ENCODE results near the gene RMND1. TPM values are rescaled to one million over a fixed set of nuclear protein-coding genes. Genes with fewer than 3 reads are reported as not detected.

RMND1 gene
- total and polyA plus RNA-seq, 2 of the 13 experiments (the other 11 are each of a cell fraction or from before 2014, with no cell fraction given), result 34.0 to 72.5 TPM

DNA sequence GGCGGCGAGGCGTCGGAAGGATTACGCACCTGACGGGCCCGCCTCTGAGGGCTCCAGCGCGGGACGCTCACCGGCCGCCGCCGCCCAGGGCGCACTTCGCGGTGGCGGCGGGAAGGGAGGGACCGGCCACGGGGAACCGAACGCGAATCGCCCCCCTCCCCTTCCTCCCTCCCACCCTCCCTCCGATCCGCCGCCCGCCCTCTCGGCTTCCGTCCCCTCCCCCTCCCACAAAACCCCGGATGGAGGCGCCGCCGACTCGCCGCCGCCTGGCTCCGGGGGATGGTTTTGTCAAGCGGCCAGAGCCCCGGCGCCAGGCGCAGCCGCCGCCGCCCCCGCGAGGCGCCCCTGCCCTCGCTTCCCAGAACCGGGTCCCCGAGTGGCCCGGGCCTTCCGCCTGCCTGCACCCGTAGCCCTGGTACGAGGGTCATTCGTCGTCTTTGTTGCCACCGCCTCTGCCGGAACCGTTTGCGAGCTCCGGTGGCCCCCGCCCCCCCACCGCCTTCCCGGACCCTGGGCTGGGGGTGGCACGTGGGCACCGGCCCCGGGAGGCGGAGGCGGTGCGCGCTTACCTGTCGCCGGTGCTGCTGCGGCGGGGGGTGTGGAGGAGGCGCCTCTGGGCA lies 61.0 kb downstream of the RMND1 start (continued):
- no peak; the same call in 1 of the 2 replicates for TF ChIP-seq KMT2B (CRISPR knock-in tag; IDR thresholded peaks at IDR 0.05)
- TF ChIP-seq PRMT3 (CRISPR knock-in tag; IDR thresholded peaks at IDR 0.05; ENCODE audit: borderline replicate concordance, low read depth), result no peak
- TF ChIP-seq ZNF607 (CRISPR knock-in tag; IDR thresholded peaks at IDR 0.05; ENCODE audit: borderline replicate concordance), result no peak
- TF ChIP-seq SMC3 (IDR thresholded peaks at IDR 0.05; ENCODE audit: low read length), result no peak
- TF ChIP-seq, protein P1, sequence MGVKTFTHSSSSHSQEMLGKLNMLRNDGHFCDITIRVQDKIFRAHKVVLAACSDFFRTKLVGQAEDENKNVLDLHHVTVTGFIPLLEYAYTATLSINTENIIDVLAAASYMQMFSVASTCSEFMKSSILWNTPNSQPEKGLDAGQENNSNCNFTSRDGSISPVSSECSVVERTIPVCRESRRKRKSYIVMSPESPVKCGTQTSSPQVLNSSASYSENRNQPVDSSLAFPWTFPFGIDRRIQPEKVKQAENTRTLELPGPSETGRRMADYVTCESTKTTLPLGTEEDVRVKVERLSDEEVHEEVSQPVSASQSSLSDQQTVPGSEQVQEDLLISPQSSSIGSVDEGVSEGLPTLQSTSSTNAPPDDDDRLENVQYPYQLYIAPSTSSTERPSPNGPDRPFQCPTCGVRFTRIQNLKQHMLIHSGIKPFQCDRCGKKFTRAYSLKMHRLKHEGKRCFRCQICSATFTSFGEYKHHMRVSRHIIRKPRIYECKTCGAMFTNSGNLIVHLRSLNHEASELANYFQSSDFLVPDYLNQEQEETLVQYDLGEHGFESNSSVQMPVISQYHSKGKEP (CRISPR knock-in tag; IDR thresholded peaks at IDR 0.05), result no peak
- no peak for TF ChIP-seq TOE1 (CRISPR knock-in tag; IDR thresholded peaks at IDR 0.05)
- 0 out of 2 replicates have a peak, but pooled peaks have one; percentile 25 for TF ChIP-seq ZNF235 (CRISPR knock-in tag; IDR thresholded peaks at IDR 0.05; ENCODE audit: borderline replicate concordance)
- TF ChIP-seq, protein P2, sequence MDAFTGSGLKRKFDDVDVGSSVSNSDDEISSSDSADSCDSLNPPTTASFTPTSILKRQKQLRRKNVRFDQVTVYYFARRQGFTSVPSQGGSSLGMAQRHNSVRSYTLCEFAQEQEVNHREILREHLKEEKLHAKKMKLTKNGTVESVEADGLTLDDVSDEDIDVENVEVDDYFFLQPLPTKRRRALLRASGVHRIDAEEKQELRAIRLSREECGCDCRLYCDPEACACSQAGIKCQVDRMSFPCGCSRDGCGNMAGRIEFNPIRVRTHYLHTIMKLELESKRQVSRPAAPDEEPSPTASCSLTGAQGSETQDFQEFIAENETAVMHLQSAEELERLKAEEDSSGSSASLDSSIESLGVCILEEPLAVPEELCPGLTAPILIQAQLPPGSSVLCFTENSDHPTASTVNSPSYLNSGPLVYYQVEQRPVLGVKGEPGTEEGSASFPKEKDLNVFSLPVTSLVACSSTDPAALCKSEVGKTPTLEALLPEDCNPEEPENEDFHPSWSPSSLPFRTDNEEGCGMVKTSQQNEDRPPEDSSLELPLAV (CRISPR knock-in tag; conservative IDR thresholded peaks at IDR 0.05; ENCODE audit: low read depth), result no peak
- peak; percentile 70; the same call in 1 of the 2 replicates for TF ChIP-seq ZNF30 (CRISPR knock-in tag; IDR thresholded peaks at IDR 0.05)
- TF ChIP-seq PAXIP1 (CRISPR knock-in tag; conservative IDR thresholded peaks at IDR 0.05), result no peak
- no peak for TF ChIP-seq ZBTB21 (CRISPR knock-in tag; IDR thresholded peaks at IDR 0.05)
- no peak for TF ChIP-seq ZNF205 (CRISPR knock-in tag; IDR thresholded peaks at IDR 0.05)
- no peak for TF ChIP-seq HDAC6 (IDR thresholded peaks at IDR 0.05; ENCODE audit: low read depth, low read length)
- TF ChIP-seq ZNF576 (CRISPR knock-in tag; IDR thresholded peaks at IDR 0.05), result no peak
- TF ChIP-seq ZC3H4 (CRISPR knock-in tag; IDR thresholded peaks at IDR 0.05; ENCODE audit: borderline replicate concordance), result peak; percentile 82; the same call in 1 of the 2 replicates
- no peak for TF ChIP-seq ZNF431 (CRISPR knock-in tag; IDR thresholded peaks at IDR 0.05; ENCODE audit: borderline replicate concordance, low read depth)
- TF ChIP-seq HNRNPH1 (optimal IDR thresholded peaks at IDR 0.05; ENCODE audit: low read depth, low read length), result no peak
- TF ChIP-seq ZFP62 (CRISPR knock-in tag; IDR thresholded peaks at IDR 0.05), result no peak
- TF ChIP-seq ZBTB49 (CRISPR knock-in tag; IDR thresholded peaks at IDR 0.05; ENCODE audit: borderline replicate concordance), result no peak

All from HepG2 (cell line).